Psoas muscle (tissue), 8 donors: ENCODE results near the gene MTMR1. TPM values are rescaled to one million over a fixed set of nuclear protein-coding genes. Genes with fewer than 3 reads are reported as not detected.

Source experiments
- ATAC-seq, 4 donors: fragments of 200-7000 bp; cut with Tn5 transposase; one replicate each; pipeline ENCODE4 v1.9.1; 2020; ENCODE audit warnings: moderate library complexity in 3 of 4, mild to moderate bottlenecking in 2 of 4
- DNase-seq, 2 donors: peaks; one replicate each; pipeline ENCODE4 v3.0.0-alpha.2; 2020
- H3K27ac ChIP-seq: fragments of 200-600 bp; one replicate; pipeline ENCODE4 v1.8.0; 2022
- H3K27me3 ChIP-seq, 3 donors: fragments of 200-600 bp in 1 of 3; one replicate each; pipeline versions ENCODE4 v1.6.1 to v1.8.0; 2013 to 2022; ENCODE audit warnings: low read length in 2 of 3, mild to moderate bottlenecking in 2 of 3, moderate library complexity in 1 of 3; ENCODE audit not compliant: insufficient read depth in 3 of 3
- H3K36me3 ChIP-seq, 2 donors: fragments of 200-600 bp in 1 of 2; one replicate each; pipeline versions ENCODE4 v1.6.1 to v1.8.0; 2013 to 2022; ENCODE audit warnings: low read depth in 1 of 2, mild to moderate bottlenecking in 1 of 2, moderate library complexity in 1 of 2; ENCODE audit not compliant: insufficient read depth in 1 of 2
- H3K4me1 ChIP-seq: fragments of 200-600 bp; one replicate; pipeline ENCODE4 v1.8.0; 2022
- H3K4me3 ChIP-seq: fragments of 200-600 bp; one replicate; pipeline ENCODE4 v1.8.0; 2022; ENCODE audit warnings: mild to moderate bottlenecking
- H3K9me3 ChIP-seq: fragments of 200-600 bp; one replicate; pipeline ENCODE4 v1.8.0; 2022
- WGBS, 3 donors: extraction: QIAGEN DNeasy Blood & Tissue Kit; methylation state at CpG; one replicate each; pipeline versions ENCODE4 v1.1.6 to v1.1.7; 2013; 5-methylcytosine and 5-hydroxymethylcytosine counted together
- intact Hi-C, 2 donors: fragments of 100-400 bp; cut with DNase I; formaldehyde crosslinking; loops; one replicate each; pipeline versions ENCODE4 v1.11.0 to v1.14.2; 2022
- polyA plus RNA-seq, 3 donors: library from polyadenylated mRNA; stranded (reverse); fragments of 200-250 nt; gene quantifications; one replicate each; pipeline ENCODE4 v1.2.3, GENCODE V29; 2013
- total RNA-seq, 4 donors: library from RNA; stranded (reverse); fragmentation: NEBNext Ultra II Directional in 2 of 4; extraction: Animal tissue kit (Norgen Biotek cat#: 25700) in 2 of 4; gene quantifications; one replicate each; pipeline versions ENCODE4 v1.2.1 to v1.2.4, GENCODE V29; 2021 to 2023
- TF ChIP-seq, protein P1 (sequence below): fragments of 200-600 bp; IDR thresholded peaks from one replicate; pipeline ENCODE4 v1.8.0; 2022; ENCODE audit warnings: antibody characterized with exemption
- donor health status: healthy with polysubstance abuse.
- donor health status: DM: no; HTN: no; CAD: no; lungs with moderate emphysema.
- donor health status: Bipolar disorder and iron deficiency.
- donor health status: healthy.
- donor health status: DM: yes; HTN: yes; CAD: no.
- donor health status: DM: no; HTN: no; CAD: no.
- donor health status: DM: no; HTN: no; CAD: no.
- donor health status: DM: yes; HTN: yes; CAD: no.

MTMR1 gene
- total and polyA plus RNA-seq, 7 donors, result 8.9 to 48.6 (median 27.9) TPM

GRCh38 chrX:150767045-150767395 lies 73.8 kb downstream of the MTMR1 start:
- no peak overlapping the region for H3K4me3 ChIP-seq
- H3K36me3 ChIP-seq, result peaks cover 0 to 26% of the 10 kb centered on the region in 2 donors
- H3K9me3 ChIP-seq, result no peaks in the 10 kb centered on the region
- intact Hi-C loops, result no loop called here
- no peak for DNase-seq
- TF ChIP-seq, protein P1, sequence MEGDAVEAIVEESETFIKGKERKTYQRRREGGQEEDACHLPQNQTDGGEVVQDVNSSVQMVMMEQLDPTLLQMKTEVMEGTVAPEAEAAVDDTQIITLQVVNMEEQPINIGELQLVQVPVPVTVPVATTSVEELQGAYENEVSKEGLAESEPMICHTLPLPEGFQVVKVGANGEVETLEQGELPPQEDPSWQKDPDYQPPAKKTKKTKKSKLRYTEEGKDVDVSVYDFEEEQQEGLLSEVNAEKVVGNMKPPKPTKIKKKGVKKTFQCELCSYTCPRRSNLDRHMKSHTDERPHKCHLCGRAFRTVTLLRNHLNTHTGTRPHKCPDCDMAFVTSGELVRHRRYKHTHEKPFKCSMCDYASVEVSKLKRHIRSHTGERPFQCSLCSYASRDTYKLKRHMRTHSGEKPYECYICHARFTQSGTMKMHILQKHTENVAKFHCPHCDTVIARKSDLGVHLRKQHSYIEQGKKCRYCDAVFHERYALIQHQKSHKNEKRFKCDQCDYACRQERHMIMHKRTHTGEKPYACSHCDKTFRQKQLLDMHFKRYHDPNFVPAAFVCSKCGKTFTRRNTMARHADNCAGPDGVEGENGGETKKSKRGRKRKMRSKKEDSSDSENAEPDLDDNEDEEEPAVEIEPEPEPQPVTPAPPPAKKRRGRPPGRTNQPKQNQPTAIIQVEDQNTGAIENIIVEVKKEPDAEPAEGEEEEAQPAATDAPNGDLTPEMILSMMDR, result no peak
- WGBS, 3 donors, result 46 to 60% (median 58%) methylated on average over 9 of the region's 9 CpGs
- H3K27me3 ChIP-seq, result no peaks in the 10 kb centered on the region
- no peaks in the 10 kb centered on the region for H3K4me1 ChIP-seq
- H3K27ac ChIP-seq, result no peak overlapping the region
- ATAC-seq, result peak; percentile 6 to 23 (median 14)

GRCh38 chrX:150767475-150768131 lies 74.4 kb downstream of the MTMR1 start:
- Histone ChIP-seq H3K27ac (peak overlapping the region; percentile 46), H3K4me1 (no peaks in the 10 kb centered on the region), H3K9me3 (no peaks in the 10 kb centered on the region), H3K4me3 (no peak overlapping the region), H3K27me3 (no peaks in the 10 kb centered on the region), H3K36me3 (peaks cover 0 to 26% of the 10 kb centered on the region in 2 donors)
- 73 to 86% (median 74%) methylated on average over 15 to 17 of the region's 17 CpGs for WGBS, 3 donors
- ATAC-seq (peak; percentile 25 to 64 (median 55)), DNase-seq (no peak)
- intact Hi-C loops, result loop anchor here in 1 of 2 donors (2.0 kb wide), 1 partner anchor 315 kb away; no protein-coding TSS in a partner anchor
- TF ChIP-seq, protein P1, result no peak

DNA sequence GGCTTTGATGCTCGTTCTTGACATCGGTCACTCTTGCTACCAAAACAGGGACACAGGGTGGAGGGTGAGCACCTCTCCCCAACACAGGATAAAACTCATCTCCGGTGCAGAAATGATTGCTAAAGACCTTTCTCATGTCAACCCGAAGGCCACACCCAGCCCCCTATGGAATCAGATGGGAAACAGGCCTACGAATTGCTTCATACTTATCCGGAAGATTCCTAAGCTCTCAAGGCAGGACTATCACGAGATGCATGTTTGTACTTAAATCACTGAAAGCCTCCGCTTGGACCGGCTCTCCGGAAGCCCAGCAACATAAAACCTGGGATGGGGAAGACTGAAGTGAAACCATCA lies 74.9 kb downstream of the MTMR1 start:
- Histone ChIP-seq H3K36me3 (peaks cover 0 to 26% of the 10 kb centered on the region in 2 donors), H3K27me3 (no peaks in the 10 kb centered on the region), H3K9me3 (no peaks in the 10 kb centered on the region), H3K27ac (no peak overlapping the region), H3K4me1 (no peaks in the 10 kb centered on the region), H3K4me3 (no peak overlapping the region)
- TF ChIP-seq, protein P1, result no peak
- 75 to 88% (median 77%) methylated on average over 10 of the region's 10 CpGs for WGBS, 3 donors
- intact Hi-C loops, result loop anchor here in 1 of 2 donors (2.0 kb wide), 1 partner anchor 315 kb away; no protein-coding TSS in a partner anchor
- ATAC-seq (no peak), DNase-seq (no peak)

- no peak overlapping the region for H3K27ac ChIP-seq
- no peaks in the 10 kb centered on the region for H3K9me3 ChIP-seq
- TF ChIP-seq, protein P1, result no peak
- no peak overlapping the region for H3K4me3 ChIP-seq
- no peaks in the 10 kb centered on the region for H3K4me1 ChIP-seq
- 79 to 87% (median 82%) methylated on average over 16 to 19 of the region's 19 CpGs for WGBS, 3 donors
- peaks cover 0 to 26% of the 10 kb centered on the region in 2 donors for H3K36me3 ChIP-seq
- H3K27me3 ChIP-seq, result no peaks in the 10 kb centered on the region
- no peak for DNase-seq
- ATAC-seq, result no peak
- intact Hi-C loops, result loop anchor here in 1 of 2 donors (2.0 kb wide), 1 partner anchor 314 kb away; no protein-coding TSS in a partner anchor
These were observed 75.5 kb downstream of the MTMR1 start for GRCh38 chrX:150768580-150769190.
